H7 (cell line): ENCODE data around the gene EME2. TPM values are rescaled to one million over a fixed set of nuclear protein-coding genes. Genes with fewer than 3 reads are reported as not detected.

Experiments used
- DNase-seq: peaks from one replicate; pipeline ENCODE4 v3.0.0; 2012
- H3K27me3 ChIP-seq: 2 replicates; pipeline ENCODE4 v1.6.0; 2011; ENCODE audit warnings: mild to moderate bottlenecking, low read length; ENCODE audit not compliant: control insufficient read depth, insufficient read depth
- H3K36me3 ChIP-seq: replicated peaks from 2 replicates; pipeline ENCODE4 v1.5.1; 2011; ENCODE audit warnings: low read length; ENCODE audit not compliant: control insufficient read depth, insufficient read depth
- H3K4me3 ChIP-seq: 2 replicates; pipeline ENCODE4 v1.5.1; 2011; ENCODE audit warnings: low read depth, mild to moderate bottlenecking, control low read depth, low read length, moderate library complexity; ENCODE audit not compliant: insufficient read depth
- total RNA-seq: library from RNA; depleted of rRNA; stranded (reverse); fragments of >200 nt; shearing (Covaris generic); gene quantifications from 2 replicates; pipeline ENCODE4 v1.2.3, GENCODE V29; 2014

EME2 gene
- total RNA-seq, 1 experiment from 2014 or later: 12.7 TPM

DNA sequence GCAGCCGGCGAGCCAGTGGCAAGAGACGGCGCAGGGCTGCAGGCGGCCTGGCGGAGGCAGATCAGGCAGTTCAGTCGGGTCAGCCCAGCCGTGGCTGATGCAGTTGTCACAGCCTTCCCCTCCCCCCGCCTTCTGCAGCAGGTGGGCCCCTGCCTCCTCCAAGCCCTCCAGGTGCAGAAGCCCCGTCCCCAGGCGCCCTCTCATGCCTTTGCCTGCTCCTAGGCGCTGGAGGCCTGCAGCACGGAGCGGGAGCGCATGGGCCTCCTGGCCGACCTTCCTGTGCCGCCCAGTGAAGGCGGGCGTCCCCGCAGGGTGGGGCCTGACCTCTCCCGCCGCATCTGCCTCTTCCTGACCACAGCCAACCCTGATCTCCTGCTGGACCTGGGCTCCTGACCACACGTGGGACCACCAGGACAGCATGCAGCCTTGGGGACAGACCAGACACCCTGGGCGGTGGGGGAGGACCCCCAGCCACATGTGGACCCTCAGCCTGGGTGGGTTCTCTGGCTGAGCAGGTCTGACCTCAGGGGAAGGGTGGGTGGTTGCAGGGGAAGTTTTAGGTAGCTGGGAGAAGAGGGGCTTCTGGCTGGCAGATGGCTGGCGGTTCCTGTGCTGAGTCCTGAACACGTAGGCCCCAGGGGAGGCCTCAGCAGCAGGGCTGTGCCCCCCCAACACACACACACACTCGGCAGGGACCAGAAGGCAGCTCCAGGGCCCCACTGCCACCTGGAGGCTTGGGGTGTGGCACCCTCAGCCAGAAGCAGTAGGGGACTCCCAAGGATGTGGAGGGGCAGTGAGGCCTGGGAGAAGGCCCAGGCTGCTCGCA lies 3.4 kb downstream of the EME2 start:
- H3K4me3 ChIP-seq: no peak overlapping the region
- H3K36me3 ChIP-seq: peaks cover 2% of the 10 kb centered on the region
- H3K27me3 ChIP-seq: no peaks in the 10 kb centered on the region
- DNase-seq: no peak

GRCh38 chr16:1776672-1776955 lies 4.0 kb downstream of the EME2 start:
- Histone ChIP-seq H3K36me3 (peaks cover 2% of the 10 kb centered on the region), H3K4me3 (no peak overlapping the region), H3K27me3 (no peaks in the 10 kb centered on the region)
- no peak for DNase-seq

DNA sequence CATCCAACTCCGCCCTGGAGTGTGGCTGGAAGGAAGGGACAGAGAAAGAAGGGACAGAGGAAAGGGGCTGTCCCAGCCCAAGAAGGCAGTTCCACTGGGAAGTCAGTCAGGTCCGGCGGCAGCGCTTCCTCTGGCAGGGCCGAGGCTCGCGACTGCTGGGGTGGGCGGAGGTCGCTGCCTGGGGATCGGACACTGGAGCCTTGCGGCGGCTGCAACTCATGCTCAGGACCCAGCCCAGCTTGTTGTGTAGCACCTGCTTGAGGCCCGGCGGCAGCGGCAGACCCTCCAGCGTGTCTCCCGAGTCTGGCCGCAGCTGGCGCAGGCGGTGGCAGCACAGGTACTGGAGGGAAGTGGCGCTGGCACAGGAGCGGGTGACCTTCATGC lies 4.4 kb downstream of the EME2 start:
- H3K36me3 ChIP-seq: peaks cover 2% of the 10 kb centered on the region
- no peaks in the 10 kb centered on the region for H3K27me3 ChIP-seq
- DNase-seq: no peak
- H3K4me3 ChIP-seq: no peak overlapping the region

DNA sequence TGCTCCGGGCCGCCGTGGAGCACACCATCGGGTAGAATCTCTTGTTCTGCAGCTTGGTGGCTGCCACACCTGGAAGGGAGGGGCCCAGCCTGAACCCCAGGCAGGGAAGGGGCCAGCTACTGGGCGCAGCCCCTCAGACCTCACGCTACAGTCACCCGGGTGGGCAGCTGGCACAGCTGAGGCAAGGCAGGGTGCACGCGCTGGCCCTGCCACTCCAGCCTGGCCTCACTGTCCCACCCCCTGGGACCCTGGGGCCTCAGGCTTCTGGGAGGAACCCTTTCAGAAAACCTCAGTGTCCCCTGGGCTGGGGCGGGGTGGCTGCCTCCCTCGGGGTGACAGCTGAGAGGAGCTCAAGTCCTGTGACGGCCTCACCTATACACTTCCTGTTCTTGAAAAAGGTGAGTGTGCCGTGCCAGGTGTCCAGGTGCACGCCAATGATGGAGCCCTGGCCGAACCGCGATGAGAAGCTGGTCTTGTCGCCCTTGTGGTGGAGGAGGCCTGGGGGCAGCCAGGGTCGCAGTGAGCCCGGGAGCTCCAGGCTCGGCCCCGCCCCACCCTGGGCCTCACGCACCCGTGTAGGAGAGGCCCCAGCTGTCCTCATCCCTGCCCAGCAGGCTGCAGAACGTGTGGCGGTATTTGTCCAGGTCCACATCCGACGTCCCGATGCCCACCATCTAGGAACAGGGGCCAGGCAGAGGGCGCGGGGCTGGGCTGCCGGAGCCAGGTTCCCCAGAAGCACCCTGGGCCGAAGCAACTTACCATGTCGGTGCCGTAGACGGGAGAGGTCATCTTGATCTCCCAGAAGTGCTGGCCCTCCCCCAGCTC lies 5.0 kb downstream of the EME2 start:
- H3K36me3 ChIP-seq: peaks cover 2% of the 10 kb centered on the region
- no peaks in the 10 kb centered on the region for H3K27me3 ChIP-seq
- no peak for DNase-seq
- H3K4me3 ChIP-seq: no peak overlapping the region

DNA sequence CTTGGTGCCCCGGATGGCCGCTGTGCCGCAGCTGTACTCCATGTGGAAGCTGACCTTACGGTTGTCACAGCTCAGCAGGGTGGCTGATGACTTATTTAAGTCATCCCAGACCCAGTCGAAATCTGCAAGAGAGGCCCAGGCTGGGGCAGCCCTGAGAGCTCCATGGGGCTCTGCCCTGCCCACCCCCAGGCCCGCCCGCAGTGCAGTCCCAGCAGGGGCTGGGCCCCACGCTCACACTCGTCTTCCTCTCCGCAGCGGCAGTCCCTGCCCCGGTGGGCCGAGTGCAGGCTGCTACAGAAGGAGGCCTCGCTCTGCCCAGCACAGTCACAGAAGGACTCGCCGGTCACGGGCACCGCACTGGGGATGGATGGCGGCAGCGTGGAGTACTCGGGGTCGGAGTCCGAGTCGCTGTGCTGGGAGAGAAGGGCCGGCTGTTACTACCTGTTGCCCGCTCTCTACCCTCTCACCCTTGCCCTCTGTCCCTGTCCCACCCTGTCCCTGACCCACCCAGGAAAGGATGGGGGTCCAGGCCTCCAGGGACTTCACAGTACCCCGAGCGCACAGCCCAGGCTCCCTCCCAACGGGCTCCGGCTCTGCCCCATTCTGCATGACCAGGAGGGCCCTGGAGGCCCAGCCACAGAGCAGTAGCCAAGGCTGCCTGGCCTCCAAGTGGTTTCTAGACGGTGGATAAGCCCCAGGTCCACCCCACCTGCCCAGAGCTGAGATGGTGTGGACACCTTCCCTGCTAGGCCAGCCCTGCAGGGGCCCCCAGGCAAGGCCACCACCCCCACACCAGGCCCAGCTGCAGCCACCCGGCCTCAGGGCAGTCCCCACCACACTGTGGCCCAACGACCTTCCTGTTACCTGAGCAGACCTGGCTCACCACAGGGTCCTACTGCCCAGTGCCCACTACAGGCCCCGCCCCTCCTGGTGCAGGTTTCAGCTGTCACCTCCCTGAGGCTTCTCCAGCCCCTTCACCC lies 5.9 kb downstream of the EME2 start:
- Histone ChIP-seq H3K36me3 (peaks cover 2% of the 10 kb centered on the region), H3K4me3 (no peak overlapping the region), H3K27me3 (no peaks in the 10 kb centered on the region)
- no peak for DNase-seq

DNA sequence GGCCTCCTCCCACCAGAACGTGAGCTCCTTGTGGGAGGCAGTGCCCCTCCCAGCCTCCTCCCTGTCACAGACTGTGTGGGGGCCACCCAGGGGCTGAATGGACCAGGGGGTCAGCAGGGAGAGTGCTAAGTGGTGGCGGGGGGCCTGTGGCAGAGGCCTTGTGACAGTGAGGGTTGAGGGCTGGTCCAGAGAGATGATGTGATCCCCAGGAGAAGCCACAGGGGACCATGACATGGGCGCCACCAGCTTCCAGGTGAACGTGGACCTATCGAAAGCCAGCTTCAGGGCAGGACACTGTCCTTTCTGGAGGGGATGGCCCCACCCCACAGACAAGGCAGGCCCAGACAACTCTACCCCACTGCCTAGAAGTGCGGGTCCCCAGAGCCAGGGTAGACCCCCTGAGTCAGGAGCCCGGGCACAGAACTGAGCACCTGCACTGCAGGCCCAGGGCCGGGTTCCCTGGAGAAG lies 6.7 kb downstream of the EME2 start:
- no peak for DNase-seq
- H3K4me3 ChIP-seq: no peak overlapping the region

GRCh38 chr16:1779741-1780676 lies 7.4 kb downstream of the EME2 start:
- Histone ChIP-seq H3K4me3 (no peak overlapping the region), H3K36me3 (peaks cover 2% of the 10 kb centered on the region), H3K27me3 (no peaks in the 10 kb centered on the region)
- DNase-seq: no peak

More for the DNA sequence above, 6.7 kb downstream of the EME2 start:
- H3K36me3 ChIP-seq: peaks cover 2% of the 10 kb centered on the region
- no peaks in the 10 kb centered on the region for H3K27me3 ChIP-seq

DNA sequence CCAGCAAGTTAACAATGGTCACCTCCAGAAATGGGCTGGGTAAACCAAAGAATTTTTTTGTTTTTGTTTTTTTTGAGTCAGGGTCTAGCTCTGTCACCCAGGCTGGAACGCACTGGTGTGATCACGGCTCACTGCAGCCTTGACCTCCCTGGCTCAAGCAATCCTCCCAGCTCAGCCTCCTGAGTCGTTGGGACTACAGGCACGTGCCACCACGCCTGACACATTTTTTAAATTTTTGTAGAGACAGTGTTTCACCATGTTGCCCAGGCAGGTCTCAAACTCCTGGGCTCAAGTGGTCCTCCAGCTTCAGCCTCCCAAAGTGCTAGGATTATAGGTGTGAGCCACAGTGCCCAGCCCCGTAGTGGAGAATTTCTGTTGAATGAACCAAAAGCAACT lies 8.1 kb downstream of the EME2 start:
- no peaks in the 10 kb centered on the region for H3K27me3 ChIP-seq
- no peak overlapping the region for H3K4me3 ChIP-seq
- H3K36me3 ChIP-seq: peaks cover 2% of the 10 kb centered on the region
- no peak for DNase-seq

- DNase-seq: no peak
- Histone ChIP-seq H3K4me3 (peak overlapping the region; percentile 62), H3K27me3 (no peaks in the 10 kb centered on the region), H3K36me3 (peaks cover 2% of the 10 kb centered on the region)
Measured at GRCh38 chr16:1781254-1781653, 8.6 kb downstream of the EME2 start.

- H3K4me3 ChIP-seq: peak overlapping the region; percentile 62
- H3K27me3 ChIP-seq: no peaks in the 10 kb centered on the region
- DNase-seq: peak; percentile 90
- peaks cover 2% of the 10 kb centered on the region for H3K36me3 ChIP-seq
Measured at GRCh38 chr16:1781758-1782407, 9.3 kb downstream of the EME2 start.

DNA sequence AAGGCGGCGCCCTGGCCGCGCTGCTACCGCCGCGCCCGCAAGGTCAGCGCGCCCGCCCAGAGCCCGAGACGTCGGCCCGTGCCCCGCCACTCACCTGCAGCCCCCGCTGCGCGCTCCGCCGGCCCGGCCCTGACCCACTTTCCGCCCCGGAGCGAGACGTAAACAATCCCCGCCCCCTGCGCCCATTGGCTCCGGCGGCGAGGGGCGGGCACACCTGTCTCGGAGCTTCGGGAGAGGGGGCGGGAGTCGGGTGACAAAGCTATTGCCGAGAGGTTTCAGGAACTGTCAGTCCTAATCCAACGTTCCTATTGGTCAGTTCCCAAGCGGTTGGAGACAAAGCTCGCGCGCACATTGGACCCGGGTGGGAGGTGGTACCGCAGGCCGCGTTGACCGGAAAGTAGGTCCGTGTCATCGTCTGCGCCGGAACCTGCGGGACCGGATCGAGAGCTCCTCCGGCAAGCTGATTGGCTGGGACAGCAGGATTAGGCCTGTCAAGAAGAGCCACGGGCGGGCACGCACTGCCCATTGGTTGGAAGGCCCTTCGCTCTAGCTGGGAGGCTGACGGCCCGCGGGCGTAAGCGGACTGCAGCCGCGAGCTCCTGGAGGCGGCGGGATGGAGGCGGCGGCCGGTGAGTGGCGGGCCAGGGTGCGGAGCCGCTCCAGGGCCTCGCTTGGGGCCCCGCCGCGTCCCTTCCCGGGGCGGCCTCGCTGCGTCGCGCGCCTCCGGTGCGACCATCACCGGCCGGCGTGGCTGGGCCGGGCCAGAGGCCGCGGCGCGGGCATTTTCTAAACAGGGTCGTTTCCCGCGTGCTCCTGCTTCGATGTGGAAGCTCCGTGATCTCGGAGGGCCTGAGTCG lies 10.0 kb downstream of the EME2 start, which contains the start of the genes NUBP2 and SPSB3:
Gene NUBP2, plus strand, starts transcription at position 553 of the 857 bp plus-strand sequence. Its CDS starts 61 bp downstream, at position 614.
Gene SPSB3, minus strand, starts transcription at position 164 of the 857 bp plus-strand sequence. CDS start 1,088 bp downstream, outside the sequence.
- DNase-seq: peak; percentile 100
- Histone ChIP-seq H3K27me3 (no peaks in the 10 kb centered on the region), H3K4me3 (peak within 1 kb of the TSS; percentile 82), H3K36me3 (peaks cover 2% of the 10 kb centered on the region)
